Liver (tissue), 9 donors: ENCODE data around the gene SEMA6D. TPM values are rescaled to one million over a fixed set of nuclear protein-coding genes. Genes with fewer than 3 reads are reported as not detected.

ENCODE experiments used
- DNase-seq: peaks from one replicate; pipeline ENCODE4 v3.0.0-alpha.2; 2017; ENCODE audit warnings: low spot score
- H3K27ac ChIP-seq, 2 donors: one replicate each; pipeline ENCODE4 v1.7.0; 2013; ENCODE audit warnings: inconsistent platforms in 2 of 2, low read length in 2 of 2, control low read depth in 1 of 2, low read depth in 1 of 2, mild to moderate bottlenecking in 1 of 2
- H3K27me3 ChIP-seq, 4 donors: one replicate each; pipeline versions ENCODE4 v1.6.1 to v1.7.0; 2013; ENCODE audit warnings: low read length in 3 of 4, inconsistent platforms in 1 of 4, mild to moderate bottlenecking in 1 of 4, moderate library complexity in 1 of 4; ENCODE audit not compliant: control insufficient read depth in 4 of 4, insufficient read depth in 4 of 4
- H3K36me3 ChIP-seq, 4 donors: one replicate each; pipeline versions ENCODE4 v1.6.1 to v1.7.0; 2013; ENCODE audit warnings: low read length in 3 of 4, mild to moderate bottlenecking in 3 of 4, low read depth in 1 of 4, moderate library complexity in 1 of 4; ENCODE audit not compliant: control insufficient read depth in 4 of 4, insufficient read depth in 3 of 4
- H3K4me1 ChIP-seq, 4 donors: one replicate each; pipeline versions ENCODE4 v1.6.1 to v1.7.0; 2013; ENCODE audit warnings: low read length in 3 of 4, mild to moderate bottlenecking in 3 of 4, moderate library complexity in 1 of 4; ENCODE audit not compliant: control insufficient read depth in 4 of 4, insufficient read depth in 4 of 4
- H3K4me3 ChIP-seq, 3 donors: one replicate each; pipeline versions ENCODE4 v1.6.1 to v1.7.0; 2013; ENCODE audit warnings: low read length in 3 of 3, control low read depth in 1 of 3, low read depth in 1 of 3, mild to moderate bottlenecking in 1 of 3
- H3K9ac ChIP-seq, 2 donors: one replicate each; pipeline ENCODE4 v1.7.0; 2013; ENCODE audit warnings: low read length in 2 of 2, mild to moderate bottlenecking in 2 of 2, moderate library complexity in 2 of 2, control low read depth in 1 of 2, low read depth in 1 of 2
- H3K9me3 ChIP-seq, 4 donors: one replicate each; pipeline versions ENCODE4 v1.6.1 to v1.7.0; 2013; ENCODE audit warnings: low read length in 3 of 4; ENCODE audit not compliant: control insufficient read depth in 4 of 4
- EGR1 ChIP-seq, 2 donors: IDR thresholded peaks; 2 replicates each; pipeline ENCODE4 v1.6.1; 2016 to 2018; ENCODE audit warnings: antibody characterized with exemption in 2 of 2, low read depth in 2 of 2
- FOXA1 ChIP-seq: IDR thresholded peaks from 2 replicates; pipeline ENCODE4 v1.6.1; 2016; ENCODE audit warnings: antibody characterized with exemption
- FOXA2 ChIP-seq: IDR thresholded peaks from 2 replicates; pipeline ENCODE4 v1.6.1; 2016; ENCODE audit warnings: antibody characterized with exemption
- GABPA ChIP-seq, 2 donors: IDR thresholded peaks in 1 of 2; conservative IDR thresholded peaks in 1 of 2; 2 replicates each; pipeline ENCODE4 v1.6.1; 2016; ENCODE audit warnings: antibody characterized with exemption in 2 of 2, mild to moderate bottlenecking in 1 of 2, moderate library complexity in 1 of 2
- HNF4A ChIP-seq, 2 donors: conservative IDR thresholded peaks; 2 replicates each; pipeline ENCODE4 v1.6.1; 2016; ENCODE audit warnings: antibody characterized with exemption in 2 of 2, mild to moderate bottlenecking in 2 of 2
- HNF4G ChIP-seq: IDR thresholded peaks from 2 replicates; pipeline ENCODE4 v1.6.1; 2016; ENCODE audit warnings: antibody characterized with exemption
- JUND ChIP-seq, 2 donors: IDR thresholded peaks; 2 replicates each; pipeline ENCODE4 v1.6.1; 2016; ENCODE audit warnings: antibody characterized with exemption in 2 of 2
- NR2F2 ChIP-seq: IDR thresholded peaks from 2 replicates; pipeline ENCODE4 v1.6.1; 2016; ENCODE audit warnings: antibody characterized with exemption
- RAD21 ChIP-seq, 2 donors: IDR thresholded peaks; 2 replicates each; pipeline ENCODE4 v1.6.1; 2016; ENCODE audit warnings: antibody characterized with exemption in 2 of 2, mild to moderate bottlenecking in 2 of 2
- RXRA ChIP-seq, 2 donors: IDR thresholded peaks; 2 replicates each; pipeline ENCODE4 v1.6.1; 2017 to 2018; ENCODE audit warnings: antibody characterized with exemption in 2 of 2, mild to moderate bottlenecking in 1 of 2
- SP1 ChIP-seq: IDR thresholded peaks from 2 replicates; pipeline ENCODE4 v1.6.1; 2018; ENCODE audit warnings: antibody characterized with exemption, mild to moderate bottlenecking
- TAF1 ChIP-seq: conservative IDR thresholded peaks from 2 replicates; pipeline ENCODE4 v1.6.1; 2016; ENCODE audit warnings: antibody characterized with exemption, mild to moderate bottlenecking
- YY1 ChIP-seq: IDR thresholded peaks from 2 replicates; pipeline ENCODE4 v1.6.1; 2016; ENCODE audit warnings: antibody characterized with exemption, mild to moderate bottlenecking
- WGBS: extraction: QIAGEN DNeasy Blood & Tissue Kit; methylation state at CpG from one replicate; pipeline ENCODE4 v1.1.7; 2013; 5-methylcytosine and 5-hydroxymethylcytosine counted together
- polyA plus RNA-seq, 2 donors: library from polyadenylated mRNA; stranded (reverse) in 1 of 2; unstranded in 1 of 2; fragments of 200-250 nt in 1 of 2; fragments of >200 nt in 1 of 2; fragmentation: Nextera tagmentation in 1 of 2; extraction: Ambion mirVana in 1 of 2; gene quantifications; one replicate each; pipeline versions ENCODE4 v1.2.1 to v1.2.3, GENCODE V29; 2013 to 2015
- total RNA-seq, 2 donors: library from RNA; depleted of rRNA; stranded (reverse); fragments of >200 nt; gene quantifications; one replicate each; pipeline ENCODE4 v1.2.3, GENCODE V29; 2014
- TF ChIP-seq, protein P1 (sequence below): IDR thresholded peaks from 2 replicates; pipeline ENCODE4 v1.6.1; 2016; ENCODE audit warnings: antibody characterized with exemption
- TF ChIP-seq, protein P2 (sequence below): IDR thresholded peaks from 2 replicates; pipeline ENCODE4 v1.6.1; 2016; ENCODE audit warnings: antibody characterized with exemption
- TF ChIP-seq, protein P3 (sequence below): fragments of 150-350 bp; IDR thresholded peaks from 2 replicates; pipeline ENCODE4 v1.5.1; 2017; ENCODE audit warnings: improper control_type of control experiment, low read depth, low read length; ENCODE audit not compliant: missing input control
- TF ChIP-seq, protein P4 (sequence below): IDR thresholded peaks from 2 replicates; pipeline ENCODE4 v1.6.1; 2016; ENCODE audit warnings: antibody characterized with exemption, mild to moderate bottlenecking
- TF ChIP-seq, protein P5 (sequence below): IDR thresholded peaks from 2 replicates; pipeline ENCODE4 v1.6.1; 2016; ENCODE audit warnings: antibody characterized with exemption
- donor health status: healthy.
- donor health status: healthy.
- donor health status: healthy.
- donor health status: healthy.
- donor health status: healthy.

Gene SEMA6D
- total and polyA plus RNA-seq, 4 donors = 1.0 to 4.5 (median 3.1) TPM

DNA sequence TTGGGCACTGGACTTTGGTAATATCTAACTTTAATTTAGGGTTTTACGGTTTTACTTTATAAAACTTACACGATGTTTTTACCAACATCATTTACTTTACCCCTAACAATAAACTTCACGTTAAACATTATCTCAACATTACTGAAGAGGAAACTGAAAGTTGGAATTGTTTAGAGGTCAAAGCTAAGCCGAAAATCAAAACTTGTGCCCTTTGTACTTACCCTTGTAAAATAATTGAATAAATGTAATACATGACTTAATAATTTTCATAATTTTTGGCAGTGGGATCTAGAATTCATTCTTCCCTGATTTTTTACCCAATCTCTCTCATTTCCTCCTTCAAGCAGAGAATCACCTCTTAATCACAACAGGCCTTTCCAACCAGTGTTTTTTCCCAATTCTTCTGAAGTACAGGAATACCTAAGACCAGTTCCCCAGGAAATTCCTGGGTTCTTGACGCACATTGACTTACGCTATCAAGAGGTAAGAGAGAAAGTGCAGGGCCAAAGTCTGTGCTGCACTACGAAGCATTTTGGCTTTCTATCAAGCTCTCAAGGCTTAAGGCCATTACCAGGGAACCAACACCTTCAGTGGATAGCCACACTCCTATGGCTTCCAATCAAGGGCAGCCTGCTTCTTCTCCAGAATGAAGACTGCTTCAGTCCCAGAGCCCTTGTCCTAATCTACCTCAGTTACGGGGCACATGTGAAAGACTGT, 11.9 kb upstream of the SEMA6D start:
- TF ChIP-seq, protein P1, sequence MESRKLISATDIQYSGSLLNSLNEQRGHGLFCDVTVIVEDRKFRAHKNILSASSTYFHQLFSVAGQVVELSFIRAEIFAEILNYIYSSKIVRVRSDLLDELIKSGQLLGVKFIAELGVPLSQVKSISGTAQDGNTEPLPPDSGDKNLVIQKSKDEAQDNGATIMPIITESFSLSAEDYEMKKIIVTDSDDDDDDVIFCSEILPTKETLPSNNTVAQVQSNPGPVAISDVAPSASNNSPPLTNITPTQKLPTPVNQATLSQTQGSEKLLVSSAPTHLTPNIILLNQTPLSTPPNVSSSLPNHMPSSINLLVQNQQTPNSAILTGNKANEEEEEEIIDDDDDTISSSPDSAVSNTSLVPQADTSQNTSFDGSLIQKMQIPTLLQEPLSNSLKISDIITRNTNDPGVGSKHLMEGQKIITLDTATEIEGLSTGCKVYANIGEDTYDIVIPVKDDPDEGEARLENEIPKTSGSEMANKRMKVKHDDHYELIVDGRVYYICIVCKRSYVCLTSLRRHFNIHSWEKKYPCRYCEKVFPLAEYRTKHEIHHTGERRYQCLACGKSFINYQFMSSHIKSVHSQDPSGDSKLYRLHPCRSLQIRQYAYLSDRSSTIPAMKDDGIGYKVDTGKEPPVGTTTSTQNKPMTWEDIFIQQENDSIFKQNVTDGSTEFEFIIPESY = no peak
- TF ChIP-seq RAD21 (IDR thresholded peaks at IDR 0.05) (no peak), HNF4G (no peak), FOXA1 (no peak), EGR1 (IDR thresholded peaks at IDR 0.05; ENCODE audit: low read depth in 2 of 2) (no peak), SP1 (no peak), RXRA (IDR thresholded peaks at IDR 0.05) (no peak), FOXA2 (no peak), NR2F2 (no peak), GABPA (IDR thresholded peaks at IDR 0.05 in 1 of 2, conservative IDR thresholded peaks at IDR 0.05 in 1 of 2) (no peak), YY1 (no peak), JUND (IDR thresholded peaks at IDR 0.05) (no peak), HNF4A (conservative IDR thresholded peaks at IDR 0.05) (no peak), TAF1 (no peak)
- TF ChIP-seq, protein P2, sequence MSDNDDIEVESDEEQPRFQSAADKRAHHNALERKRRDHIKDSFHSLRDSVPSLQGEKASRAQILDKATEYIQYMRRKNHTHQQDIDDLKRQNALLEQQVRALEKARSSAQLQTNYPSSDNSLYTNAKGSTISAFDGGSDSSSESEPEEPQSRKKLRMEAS = no peak
- TF ChIP-seq, protein P3, sequence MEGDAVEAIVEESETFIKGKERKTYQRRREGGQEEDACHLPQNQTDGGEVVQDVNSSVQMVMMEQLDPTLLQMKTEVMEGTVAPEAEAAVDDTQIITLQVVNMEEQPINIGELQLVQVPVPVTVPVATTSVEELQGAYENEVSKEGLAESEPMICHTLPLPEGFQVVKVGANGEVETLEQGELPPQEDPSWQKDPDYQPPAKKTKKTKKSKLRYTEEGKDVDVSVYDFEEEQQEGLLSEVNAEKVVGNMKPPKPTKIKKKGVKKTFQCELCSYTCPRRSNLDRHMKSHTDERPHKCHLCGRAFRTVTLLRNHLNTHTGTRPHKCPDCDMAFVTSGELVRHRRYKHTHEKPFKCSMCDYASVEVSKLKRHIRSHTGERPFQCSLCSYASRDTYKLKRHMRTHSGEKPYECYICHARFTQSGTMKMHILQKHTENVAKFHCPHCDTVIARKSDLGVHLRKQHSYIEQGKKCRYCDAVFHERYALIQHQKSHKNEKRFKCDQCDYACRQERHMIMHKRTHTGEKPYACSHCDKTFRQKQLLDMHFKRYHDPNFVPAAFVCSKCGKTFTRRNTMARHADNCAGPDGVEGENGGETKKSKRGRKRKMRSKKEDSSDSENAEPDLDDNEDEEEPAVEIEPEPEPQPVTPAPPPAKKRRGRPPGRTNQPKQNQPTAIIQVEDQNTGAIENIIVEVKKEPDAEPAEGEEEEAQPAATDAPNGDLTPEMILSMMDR = no peak
- TF ChIP-seq, protein P4, sequence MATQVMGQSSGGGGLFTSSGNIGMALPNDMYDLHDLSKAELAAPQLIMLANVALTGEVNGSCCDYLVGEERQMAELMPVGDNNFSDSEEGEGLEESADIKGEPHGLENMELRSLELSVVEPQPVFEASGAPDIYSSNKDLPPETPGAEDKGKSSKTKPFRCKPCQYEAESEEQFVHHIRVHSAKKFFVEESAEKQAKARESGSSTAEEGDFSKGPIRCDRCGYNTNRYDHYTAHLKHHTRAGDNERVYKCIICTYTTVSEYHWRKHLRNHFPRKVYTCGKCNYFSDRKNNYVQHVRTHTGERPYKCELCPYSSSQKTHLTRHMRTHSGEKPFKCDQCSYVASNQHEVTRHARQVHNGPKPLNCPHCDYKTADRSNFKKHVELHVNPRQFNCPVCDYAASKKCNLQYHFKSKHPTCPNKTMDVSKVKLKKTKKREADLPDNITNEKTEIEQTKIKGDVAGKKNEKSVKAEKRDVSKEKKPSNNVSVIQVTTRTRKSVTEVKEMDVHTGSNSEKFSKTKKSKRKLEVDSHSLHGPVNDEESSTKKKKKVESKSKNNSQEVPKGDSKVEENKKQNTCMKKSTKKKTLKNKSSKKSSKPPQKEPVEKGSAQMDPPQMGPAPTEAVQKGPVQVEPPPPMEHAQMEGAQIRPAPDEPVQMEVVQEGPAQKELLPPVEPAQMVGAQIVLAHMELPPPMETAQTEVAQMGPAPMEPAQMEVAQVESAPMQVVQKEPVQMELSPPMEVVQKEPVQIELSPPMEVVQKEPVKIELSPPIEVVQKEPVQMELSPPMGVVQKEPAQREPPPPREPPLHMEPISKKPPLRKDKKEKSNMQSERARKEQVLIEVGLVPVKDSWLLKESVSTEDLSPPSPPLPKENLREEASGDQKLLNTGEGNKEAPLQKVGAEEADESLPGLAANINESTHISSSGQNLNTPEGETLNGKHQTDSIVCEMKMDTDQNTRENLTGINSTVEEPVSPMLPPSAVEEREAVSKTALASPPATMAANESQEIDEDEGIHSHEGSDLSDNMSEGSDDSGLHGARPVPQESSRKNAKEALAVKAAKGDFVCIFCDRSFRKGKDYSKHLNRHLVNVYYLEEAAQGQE = no peak
- TF ChIP-seq, protein P5, sequence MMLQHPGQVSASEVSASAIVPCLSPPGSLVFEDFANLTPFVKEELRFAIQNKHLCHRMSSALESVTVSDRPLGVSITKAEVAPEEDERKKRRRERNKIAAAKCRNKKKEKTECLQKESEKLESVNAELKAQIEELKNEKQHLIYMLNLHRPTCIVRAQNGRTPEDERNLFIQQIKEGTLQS = no peak
- Histone ChIP-seq H3K27me3 (no peaks in the 10 kb centered on the region), H3K9me3 (no peaks in the 10 kb centered on the region), H3K36me3 (no peaks in the 10 kb centered on the region), H3K4me3 (no peak overlapping the region), H3K4me1 (no peaks in the 10 kb centered on the region), H3K27ac (no peak overlapping the region), H3K9ac (no peak overlapping the region)
- no peak for DNase-seq
- WGBS = 56% methylated on average over 8 of the region's 8 CpGs
